ENCODE data around the gene PHF14.

DNA sequence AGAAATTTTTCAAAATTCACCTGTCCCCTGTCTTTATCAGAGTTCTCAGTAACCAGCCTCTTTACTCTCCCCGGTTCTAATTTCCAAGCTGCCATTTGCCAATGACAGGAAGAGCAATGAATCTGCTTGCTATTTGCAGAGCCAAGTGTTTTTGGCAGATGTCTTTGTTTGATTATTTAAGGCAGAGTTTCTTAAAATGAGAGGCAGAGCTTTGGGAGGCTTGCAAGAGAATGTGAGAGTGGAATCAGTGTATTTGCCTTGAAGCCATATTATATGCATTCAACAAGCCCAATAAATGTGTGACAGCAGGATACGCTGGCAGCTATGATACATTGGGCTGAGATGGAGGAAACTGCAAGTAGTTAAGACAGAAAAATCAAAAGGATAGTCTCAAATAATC lies 196.5 kb downstream of the PHF14 start:
- TF ChIP-seq POLR2AphosphoS5 (IDR thresholded peaks at IDR 0.05) (no peak), EZH2 (IDR thresholded peaks at IDR 0.05; ENCODE audit: borderline replicate concordance, insufficient read depth, low read length, poor library complexity, severe bottlenecking) (no peak), MXI1 (conservative IDR thresholded peaks at IDR 0.05; ENCODE audit: poor library complexity, severe bottlenecking) (no peak)
- TF ChIP-seq, protein P1, sequence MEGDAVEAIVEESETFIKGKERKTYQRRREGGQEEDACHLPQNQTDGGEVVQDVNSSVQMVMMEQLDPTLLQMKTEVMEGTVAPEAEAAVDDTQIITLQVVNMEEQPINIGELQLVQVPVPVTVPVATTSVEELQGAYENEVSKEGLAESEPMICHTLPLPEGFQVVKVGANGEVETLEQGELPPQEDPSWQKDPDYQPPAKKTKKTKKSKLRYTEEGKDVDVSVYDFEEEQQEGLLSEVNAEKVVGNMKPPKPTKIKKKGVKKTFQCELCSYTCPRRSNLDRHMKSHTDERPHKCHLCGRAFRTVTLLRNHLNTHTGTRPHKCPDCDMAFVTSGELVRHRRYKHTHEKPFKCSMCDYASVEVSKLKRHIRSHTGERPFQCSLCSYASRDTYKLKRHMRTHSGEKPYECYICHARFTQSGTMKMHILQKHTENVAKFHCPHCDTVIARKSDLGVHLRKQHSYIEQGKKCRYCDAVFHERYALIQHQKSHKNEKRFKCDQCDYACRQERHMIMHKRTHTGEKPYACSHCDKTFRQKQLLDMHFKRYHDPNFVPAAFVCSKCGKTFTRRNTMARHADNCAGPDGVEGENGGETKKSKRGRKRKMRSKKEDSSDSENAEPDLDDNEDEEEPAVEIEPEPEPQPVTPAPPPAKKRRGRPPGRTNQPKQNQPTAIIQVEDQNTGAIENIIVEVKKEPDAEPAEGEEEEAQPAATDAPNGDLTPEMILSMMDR (IDR thresholded peaks at IDR 0.05; ENCODE audit: poor library complexity, severe bottlenecking), result no peak
